Measurements from ENCODE around the gene DDX17.

The DDX17 gene

DNA sequence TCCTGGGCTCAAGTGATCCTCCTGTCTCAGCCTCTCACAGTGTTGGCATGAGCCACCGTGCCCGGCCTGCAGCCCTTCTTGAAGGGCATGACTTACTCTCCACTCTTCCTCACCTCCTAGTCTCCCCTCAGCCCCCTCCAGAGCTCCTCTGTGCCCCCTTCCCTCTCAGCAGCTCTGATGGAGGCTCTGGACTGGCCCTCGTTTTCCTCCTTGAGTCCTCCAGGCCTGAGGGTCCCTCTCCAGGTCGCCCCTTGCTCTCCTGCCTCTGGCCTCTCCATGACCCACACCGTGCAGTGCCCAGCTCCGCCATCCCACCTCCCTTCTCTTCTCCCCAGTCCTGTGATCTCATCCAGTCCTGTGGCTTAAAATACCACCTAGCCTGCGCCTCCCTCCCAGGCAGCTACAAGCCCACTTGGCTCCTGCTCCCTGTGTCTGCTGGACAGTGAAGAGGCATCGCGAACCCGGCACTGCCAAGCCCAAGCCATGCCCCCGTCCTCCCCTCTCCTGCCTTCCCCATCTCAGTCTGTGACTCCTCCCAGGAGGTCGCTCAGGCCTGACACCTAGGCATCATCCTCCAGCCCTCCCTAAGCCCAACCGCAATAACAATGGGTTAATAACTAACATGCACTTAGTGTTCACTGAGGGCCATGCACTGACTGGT lies 63.0 kb downstream of the DDX17 start:
- TF ChIP-seq, protein P1, sequence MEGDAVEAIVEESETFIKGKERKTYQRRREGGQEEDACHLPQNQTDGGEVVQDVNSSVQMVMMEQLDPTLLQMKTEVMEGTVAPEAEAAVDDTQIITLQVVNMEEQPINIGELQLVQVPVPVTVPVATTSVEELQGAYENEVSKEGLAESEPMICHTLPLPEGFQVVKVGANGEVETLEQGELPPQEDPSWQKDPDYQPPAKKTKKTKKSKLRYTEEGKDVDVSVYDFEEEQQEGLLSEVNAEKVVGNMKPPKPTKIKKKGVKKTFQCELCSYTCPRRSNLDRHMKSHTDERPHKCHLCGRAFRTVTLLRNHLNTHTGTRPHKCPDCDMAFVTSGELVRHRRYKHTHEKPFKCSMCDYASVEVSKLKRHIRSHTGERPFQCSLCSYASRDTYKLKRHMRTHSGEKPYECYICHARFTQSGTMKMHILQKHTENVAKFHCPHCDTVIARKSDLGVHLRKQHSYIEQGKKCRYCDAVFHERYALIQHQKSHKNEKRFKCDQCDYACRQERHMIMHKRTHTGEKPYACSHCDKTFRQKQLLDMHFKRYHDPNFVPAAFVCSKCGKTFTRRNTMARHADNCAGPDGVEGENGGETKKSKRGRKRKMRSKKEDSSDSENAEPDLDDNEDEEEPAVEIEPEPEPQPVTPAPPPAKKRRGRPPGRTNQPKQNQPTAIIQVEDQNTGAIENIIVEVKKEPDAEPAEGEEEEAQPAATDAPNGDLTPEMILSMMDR (conservative IDR thresholded peaks at IDR 0.05; ENCODE audit: low read depth, low read length): no peak
- no peak overlapping the region for H3K4me3 ChIP-seq (ENCODE audit: low read depth, low read length)
- no peak for DNase-seq (ENCODE audit: low read depth)

DNA sequence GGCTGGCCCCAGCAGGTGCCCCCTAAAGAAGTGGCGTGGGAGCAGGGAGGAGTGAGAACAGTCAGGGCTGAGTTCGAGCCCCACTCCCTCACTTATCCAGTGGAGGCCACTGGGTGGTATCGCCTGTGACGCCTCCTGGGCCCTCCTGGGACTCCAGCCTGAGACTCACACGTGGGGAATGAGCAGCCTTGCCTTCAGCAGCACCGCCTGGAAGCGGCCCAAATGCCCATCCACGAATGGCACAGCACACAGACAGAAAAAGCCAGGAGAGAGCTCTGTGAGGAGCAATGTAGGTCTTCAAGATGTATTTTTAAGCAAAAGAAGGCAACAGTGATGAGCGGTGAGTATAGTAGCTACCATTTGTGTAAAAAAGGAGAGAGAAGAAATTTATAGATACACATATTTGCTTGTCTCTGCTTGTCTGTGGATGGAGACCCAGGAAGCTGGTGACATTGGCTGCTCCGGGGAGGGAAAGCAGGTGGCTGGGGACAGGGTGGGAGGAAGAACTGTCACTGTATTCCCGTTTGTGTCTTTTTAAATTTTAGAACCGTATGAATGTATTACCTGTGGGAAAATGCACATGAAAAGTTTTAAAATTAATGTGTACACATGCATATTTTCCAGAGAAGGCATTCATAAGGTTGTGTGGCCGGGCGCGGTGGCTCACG lies 64.4 kb downstream of the DDX17 start:
- TF ChIP-seq, protein P1 (conservative IDR thresholded peaks at IDR 0.05; ENCODE audit: low read depth, low read length): no peak
- no peak overlapping the region for H3K4me3 ChIP-seq (ENCODE audit: low read depth, low read length)
- DNase-seq (ENCODE audit: low read depth): no peak

DNA sequence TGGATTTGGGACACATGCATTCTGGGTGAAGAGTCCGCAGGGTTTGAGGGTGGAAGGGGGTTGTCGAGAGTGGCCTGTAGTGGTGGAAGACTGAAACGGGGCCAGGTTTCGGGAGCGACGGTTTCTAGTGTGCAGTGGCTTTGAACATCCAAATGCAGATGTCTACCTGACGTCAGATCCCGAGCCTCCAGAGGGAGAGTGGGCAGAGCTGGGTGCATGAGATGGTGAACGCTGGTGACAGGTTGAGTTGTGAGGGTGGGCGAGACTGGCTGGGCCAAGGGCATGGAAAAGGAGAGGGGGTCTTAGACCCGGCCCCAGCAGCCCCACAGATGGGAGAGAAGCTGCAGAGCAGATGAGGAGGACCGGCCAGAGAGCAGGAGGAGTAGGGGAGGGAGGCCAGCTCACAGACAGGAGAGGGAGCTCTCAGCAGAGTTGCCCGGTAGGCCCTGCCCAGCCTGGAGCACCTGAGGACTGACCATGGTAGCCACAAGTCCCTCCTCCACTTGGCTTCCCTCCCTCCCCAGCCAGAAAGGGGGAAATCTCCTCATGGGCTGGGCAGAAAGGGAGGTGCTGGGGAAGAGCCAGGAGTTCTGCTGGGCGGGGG lies 65.3 kb downstream of the DDX17 start:
- no peak for DNase-seq (ENCODE audit: low read depth)
- TF ChIP-seq, protein P1 (conservative IDR thresholded peaks at IDR 0.05; ENCODE audit: low read depth, low read length): no peak
- H3K4me3 ChIP-seq (ENCODE audit: low read depth, low read length): no peak overlapping the region

- TF ChIP-seq, protein P1 (conservative IDR thresholded peaks at IDR 0.05; ENCODE audit: low read depth, low read length): no peak
- DNase-seq (ENCODE audit: low read depth): no peak
- H3K4me3 ChIP-seq (ENCODE audit: low read depth, low read length): no peak overlapping the region
These were observed 68.7 kb downstream of the DDX17 start for GRCh38 chr22:38437416-38437815.

DNA sequence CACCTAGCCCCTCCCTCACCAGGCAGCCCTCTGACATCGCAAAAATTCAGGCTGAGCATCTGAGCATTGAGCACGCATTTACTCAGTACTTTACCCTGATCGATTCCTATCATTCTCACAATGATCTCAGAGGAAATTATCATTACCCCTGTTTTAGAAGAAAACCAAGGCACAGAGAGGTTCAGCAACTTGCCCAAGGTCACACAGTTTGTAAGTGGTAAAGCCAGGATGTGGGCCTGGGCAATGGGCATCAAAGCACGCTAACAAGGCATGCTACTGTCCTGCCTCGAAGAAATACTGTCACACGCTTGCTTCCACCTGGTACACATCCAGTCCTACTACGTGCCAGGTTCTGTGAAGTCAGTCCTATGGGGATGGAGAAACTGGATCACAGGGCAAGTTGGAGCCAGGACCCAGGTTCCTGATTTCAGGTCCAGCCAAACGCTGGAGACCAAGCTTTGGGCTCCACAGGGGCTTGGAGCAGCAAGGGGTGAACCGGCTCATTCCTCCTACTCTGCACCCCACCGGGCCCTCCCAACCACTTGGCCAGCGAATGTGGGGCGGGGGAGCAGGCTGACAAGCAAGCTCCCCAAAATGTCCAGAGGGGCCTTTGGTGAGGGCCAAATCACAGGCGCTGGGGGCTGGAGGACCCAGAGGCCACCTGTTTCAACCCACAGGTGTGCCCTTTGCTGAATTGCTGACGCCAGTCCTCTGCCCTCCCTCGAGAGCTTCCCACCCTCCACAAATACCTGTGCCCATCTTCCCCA lies 69.3 kb downstream of the DDX17 start:
- H3K4me3 ChIP-seq (ENCODE audit: low read depth, low read length): no peak overlapping the region
- no peak for DNase-seq (ENCODE audit: low read depth)
- TF ChIP-seq, protein P1 (conservative IDR thresholded peaks at IDR 0.05; ENCODE audit: low read depth, low read length): no peak

DNA sequence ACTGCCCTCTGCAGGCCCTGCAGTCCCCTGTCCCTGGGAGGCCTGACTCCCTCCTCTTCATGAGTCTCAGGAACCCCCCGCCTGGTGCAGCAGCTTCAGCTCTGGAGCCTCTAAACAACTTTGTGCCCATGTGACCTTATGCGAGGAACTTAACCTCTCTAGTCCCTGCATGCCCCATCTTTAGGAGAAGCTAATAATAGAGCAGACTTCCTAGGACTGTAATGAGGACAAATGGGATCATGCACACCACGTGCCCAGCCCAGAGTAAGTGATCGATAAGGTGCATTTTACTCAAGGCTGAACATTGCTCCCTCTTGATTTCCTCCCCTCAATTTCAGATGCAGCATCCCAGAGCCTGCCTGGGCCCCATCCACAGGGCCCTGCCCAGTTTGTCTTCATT lies 70.1 kb downstream of the DDX17 start:
- H3K4me3 ChIP-seq (ENCODE audit: low read depth, low read length): no peak overlapping the region
- no peak for DNase-seq (ENCODE audit: low read depth)
- TF ChIP-seq, protein P1 (conservative IDR thresholded peaks at IDR 0.05; ENCODE audit: low read depth, low read length): no peak
